DMS53 treated with DMSO at 0.1 percent for 48 hours (cell line): Measurements from ENCODE around the gene PARVB.

ENCODE experiments used
- DNase-seq: peaks from one replicate; lab custom pipeline; 2025; ENCODE audit not compliant: unreplicated experiment; lab: John Stamatoyannopoulos, UW

PARVB gene

DNA sequence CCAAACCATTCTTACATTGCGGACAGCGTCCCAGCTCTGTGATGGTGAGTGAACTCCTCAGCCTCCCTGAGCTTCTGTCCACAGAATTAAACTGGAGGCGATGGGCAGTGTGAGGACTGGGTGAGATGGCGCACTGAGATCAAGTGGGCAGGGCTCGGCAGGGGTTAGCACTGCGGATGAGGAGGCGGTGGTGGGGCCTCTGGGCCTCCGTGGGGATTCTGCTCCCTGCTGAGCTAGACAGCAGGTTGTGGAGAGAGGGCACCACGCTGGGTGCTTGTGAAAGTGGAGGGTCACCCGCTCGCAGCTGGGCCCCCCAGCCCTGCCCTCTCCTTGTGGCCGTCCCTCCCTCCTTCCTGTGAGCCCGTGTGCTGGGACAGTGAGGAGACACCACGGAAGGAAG lies 131.0 kb downstream of the PARVB start:
- no peak for DNase-seq

GRCh38 chr22:44157916-44158618 lies 134.0 kb downstream of the PARVB start:
- no peak for DNase-seq

GRCh38 chr22:44158816-44159215 lies 134.7 kb downstream of the PARVB start:
- DNase-seq = no peak

DNA sequence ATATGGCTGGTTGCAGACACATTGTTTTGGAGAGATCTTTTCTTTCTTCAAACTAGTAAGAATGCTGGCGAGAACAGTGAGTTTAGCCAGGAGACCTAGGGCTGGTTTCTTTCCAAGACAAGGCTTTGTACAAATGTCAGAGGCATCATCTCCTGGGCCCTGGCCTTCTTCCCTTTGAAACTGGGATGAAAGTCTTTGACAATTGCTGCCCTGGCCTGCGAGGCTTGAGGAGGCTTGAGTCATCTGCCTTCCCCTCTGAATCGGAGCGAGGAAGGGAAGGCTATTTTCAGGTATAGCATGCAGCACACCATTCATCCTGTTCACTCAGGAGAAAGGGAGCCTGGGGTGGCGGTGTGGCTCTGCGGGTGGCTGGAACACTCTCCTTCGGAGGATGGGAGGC lies 135.1 kb downstream of the PARVB start:
- no peak for DNase-seq

DNA sequence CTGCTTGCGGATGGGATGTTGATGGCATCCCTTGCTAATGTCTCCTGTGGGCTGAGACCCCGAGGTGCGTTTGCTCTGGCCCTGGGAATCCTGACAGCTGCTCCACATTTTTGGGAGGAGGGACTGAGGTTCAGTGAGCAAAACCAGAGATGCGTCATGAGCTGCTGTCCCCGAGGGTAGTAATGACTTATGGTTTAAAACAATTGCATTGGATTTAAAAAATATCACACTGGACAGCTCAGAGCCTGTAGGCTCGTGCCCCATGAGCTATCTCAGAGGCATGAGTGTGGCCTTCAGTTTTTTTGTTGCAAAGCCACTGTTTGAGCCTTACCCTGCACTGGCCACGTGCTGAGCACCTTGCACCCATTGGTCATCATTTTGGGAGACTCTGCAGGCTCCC lies 135.7 kb downstream of the PARVB start:
- no peak for DNase-seq

GRCh38 chr22:44160421-44160820 lies 136.3 kb downstream of the PARVB start:
- no peak for DNase-seq

- DNase-seq = no peak
These were observed 137.6 kb downstream of the PARVB start for GRCh38 chr22:44161673-44162072.

DNA sequence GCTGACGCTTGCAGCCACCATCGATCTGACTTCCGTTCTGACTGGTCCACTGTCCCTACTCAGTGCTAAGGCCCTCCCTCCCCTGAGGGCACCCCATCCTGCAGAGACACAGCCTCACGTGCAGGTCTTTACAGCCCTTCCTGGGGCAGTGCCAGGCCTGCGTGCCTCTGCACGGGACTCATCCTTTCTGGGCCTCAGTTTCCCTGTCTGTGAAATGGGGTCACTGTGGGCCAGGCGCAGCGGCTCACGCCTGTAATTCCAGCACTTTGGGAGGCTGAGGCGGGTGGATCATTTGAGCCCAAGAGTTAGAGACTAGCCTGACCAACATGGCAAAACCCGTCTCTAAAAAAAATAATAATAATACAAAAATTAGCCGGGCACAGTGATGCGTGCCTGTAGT lies 138.9 kb downstream of the PARVB start:
- DNase-seq = no peak

DNA sequence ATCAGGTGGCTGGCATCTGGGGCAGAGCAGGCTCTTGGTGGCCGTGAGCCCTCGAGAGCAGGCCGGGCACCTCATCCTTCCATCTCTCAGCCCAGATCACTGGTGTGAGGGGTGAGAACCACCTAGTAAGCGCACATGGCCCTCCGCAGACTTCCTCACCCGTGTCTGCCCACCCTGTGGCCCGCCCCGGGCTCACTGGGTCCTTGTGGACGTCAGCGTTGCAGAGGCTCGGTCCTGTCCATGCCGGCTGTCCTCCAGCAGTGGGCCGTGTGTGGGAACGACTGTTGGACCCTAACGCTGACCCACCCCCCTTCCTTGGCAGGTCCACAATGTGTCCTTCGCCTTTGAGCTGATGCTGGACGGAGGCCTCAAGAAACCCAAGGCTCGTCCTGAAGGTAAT lies 139.4 kb downstream of the PARVB start:
- DNase-seq = no peak

DNA sequence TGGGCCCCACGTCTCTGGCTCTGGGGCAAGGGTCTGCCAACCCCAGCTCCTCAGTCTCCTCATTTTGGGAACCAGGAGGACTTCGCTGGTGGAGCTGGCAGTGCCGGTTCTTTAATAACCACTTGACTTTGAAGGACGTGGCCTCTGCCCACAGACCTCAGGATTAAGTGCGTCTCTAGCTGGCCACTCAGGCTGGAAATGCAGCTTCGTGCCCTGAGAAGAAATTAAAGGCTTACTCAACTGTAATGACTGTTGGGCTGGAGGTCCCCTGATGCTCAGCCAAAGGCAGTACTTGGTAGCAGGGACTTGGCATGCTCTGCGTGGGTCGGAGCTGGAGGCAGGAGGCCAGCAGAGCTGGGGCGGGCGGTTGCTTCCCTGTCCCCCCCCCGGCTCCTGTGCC lies 139.9 kb downstream of the PARVB start:
- DNase-seq = no peak

GRCh38 chr22:44165286-44165874 lies 141.3 kb downstream of the PARVB start:
- no peak for DNase-seq

GRCh38 chr22:44166498-44167276 lies 142.6 kb downstream of the PARVB start:
- no peak for DNase-seq

DNA sequence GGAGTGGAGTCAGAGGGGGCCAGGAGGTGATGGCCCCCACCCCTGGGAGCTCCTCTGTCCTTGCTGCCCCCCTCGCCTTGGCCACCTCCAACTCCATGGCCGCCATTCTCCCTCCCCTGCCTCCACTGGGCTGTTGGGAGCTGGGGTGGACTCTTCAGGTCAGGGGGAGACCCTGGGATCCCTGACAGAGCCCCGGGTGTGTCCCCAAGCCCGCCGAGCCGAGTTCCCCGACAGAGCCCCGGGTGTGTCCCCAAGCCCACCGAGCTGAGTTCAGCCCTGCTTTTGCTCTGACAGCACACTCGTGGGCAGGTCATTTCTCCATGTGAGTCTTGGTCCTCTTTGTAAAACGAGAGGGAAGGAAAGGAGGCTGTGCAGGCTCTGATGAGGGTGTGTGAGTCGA lies 143.4 kb downstream of the PARVB start:
- DNase-seq = no peak

GRCh38 chr22:44168206-44168605 lies 144.1 kb downstream of the PARVB start:
- DNase-seq = no peak

GRCh38 chr22:44170470-44170869 lies 146.4 kb downstream of the PARVB start:
- DNase-seq = no peak

DNA sequence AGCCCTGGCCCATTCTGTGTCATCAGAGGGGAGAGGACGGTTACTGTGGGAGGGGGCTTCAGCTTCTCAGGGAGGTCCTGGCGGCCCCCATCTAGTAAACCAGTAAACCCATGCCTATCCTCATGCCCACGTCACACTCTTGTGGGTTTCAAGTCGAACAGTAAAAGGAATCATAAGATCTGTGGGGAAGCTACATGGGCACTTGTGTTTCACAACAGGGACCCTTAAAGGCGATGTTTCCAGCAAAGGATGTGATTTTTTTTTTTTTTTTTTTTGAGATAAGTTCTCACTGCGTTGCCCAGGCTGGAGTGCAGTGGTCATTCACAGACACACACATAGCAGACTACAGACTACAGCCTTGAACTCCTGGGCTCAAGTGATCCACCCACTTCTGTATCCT lies 147.5 kb downstream of the PARVB start:
- DNase-seq = no peak

DNA sequence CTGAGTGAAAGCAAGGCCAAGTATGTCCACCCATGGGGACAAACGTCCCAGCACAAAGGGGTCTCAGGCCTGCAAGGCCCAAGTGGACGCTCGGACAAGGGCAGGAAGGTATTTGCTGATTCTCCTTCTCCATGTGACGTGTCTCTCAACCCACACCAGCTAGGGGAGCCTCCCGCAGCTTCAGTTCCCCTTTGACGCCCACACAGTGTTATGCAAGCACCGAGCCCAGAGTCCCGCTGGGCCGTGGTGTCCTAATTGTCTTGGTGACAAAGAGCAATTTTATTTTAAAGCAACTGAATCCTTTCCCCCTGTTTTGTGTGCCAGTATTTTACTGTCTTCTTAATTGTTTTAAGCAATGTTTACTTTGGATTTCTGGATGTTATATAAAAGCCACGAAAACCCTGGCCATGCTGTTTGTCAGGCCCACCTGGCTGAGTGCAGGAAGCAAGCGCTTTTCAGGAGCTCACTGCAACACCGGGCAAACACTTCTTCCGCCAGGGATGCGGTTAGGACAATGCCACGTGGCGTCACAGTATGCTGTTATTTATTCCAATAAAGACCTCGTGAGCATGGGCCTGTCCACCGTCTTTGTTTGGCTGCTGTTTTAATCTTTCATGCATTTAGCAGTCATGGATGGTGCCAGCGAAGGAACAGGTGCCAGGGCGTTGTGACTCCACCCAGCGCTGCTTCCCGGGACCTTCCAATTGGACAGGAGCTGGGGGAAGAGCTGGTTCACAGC lies 148.4 kb downstream of the PARVB start:
- DNase-seq = peak; percentile 70

GRCh38 chr22:44173154-44173553 lies 149.1 kb downstream of the PARVB start:
- DNase-seq = no peak

DNA sequence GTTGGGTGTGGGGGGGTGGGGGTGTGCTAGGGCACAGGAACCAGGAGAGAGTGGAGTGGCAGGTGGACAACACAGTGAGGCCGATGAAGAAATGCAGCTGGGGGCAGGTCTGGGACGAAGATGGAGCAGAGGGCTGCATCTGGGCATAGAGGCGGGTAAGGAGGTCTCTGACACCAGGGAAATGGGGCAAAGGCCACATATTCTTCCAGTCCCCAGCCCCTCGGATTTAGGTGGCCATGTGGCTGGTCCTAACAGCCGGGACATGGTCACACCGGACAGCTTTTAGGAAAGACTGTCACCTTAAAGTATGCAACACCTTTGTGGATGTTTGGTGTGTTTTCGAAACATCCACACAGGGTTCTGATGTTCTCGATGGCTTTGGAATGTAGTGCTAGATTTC lies 151.6 kb downstream of the PARVB start:
- DNase-seq = no peak

DNA sequence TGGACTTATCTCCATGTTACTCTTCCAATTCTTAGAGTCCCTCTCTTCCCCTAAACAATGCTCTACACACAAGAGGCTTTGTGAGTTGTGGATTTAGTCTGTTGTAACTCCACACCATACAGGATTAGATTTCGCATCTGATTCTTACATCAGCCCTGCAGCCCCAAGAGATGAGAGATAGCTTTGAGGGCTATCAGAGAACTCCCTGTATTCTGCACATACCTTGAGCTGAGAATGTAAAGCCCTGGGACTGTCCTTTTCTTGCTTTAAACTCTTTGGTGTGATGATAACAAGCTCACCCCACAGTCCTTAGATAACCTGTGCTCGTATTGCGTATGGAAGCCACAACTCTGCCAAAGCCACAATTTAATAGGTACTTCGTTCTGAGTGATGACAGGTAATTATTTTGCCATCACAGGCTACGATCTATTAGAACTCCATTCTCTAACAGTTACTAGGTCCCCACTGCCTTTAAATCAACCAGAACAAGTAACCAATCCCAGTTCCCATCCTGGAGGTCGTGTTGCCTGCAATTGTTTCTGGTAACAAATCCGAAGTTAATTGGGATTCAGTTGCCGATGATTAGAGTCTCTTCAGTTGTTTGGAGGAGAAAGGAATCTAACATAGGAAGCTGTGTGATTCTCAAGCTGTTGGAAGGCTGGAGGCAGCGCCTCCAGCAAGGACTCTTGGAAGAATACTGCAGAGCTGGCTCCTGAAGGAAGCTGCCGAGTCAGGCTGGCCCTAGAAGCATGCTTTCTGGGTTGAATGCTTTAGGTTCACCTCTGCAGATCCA lies 155.3 kb downstream of the PARVB start:
- no peak for DNase-seq
